ENCODE measurements around the gene CACNA2D3.

Gene CACNA2D3

GRCh38 chr3:54445630-54446029, 323.3 kb downstream of the CACNA2D3 start:
- H3K36me3 ChIP-seq (replicated peaks; ENCODE audit: insufficient read depth, low read length): no peaks in the 10 kb centered on the region
- TF ChIP-seq, protein P1, sequence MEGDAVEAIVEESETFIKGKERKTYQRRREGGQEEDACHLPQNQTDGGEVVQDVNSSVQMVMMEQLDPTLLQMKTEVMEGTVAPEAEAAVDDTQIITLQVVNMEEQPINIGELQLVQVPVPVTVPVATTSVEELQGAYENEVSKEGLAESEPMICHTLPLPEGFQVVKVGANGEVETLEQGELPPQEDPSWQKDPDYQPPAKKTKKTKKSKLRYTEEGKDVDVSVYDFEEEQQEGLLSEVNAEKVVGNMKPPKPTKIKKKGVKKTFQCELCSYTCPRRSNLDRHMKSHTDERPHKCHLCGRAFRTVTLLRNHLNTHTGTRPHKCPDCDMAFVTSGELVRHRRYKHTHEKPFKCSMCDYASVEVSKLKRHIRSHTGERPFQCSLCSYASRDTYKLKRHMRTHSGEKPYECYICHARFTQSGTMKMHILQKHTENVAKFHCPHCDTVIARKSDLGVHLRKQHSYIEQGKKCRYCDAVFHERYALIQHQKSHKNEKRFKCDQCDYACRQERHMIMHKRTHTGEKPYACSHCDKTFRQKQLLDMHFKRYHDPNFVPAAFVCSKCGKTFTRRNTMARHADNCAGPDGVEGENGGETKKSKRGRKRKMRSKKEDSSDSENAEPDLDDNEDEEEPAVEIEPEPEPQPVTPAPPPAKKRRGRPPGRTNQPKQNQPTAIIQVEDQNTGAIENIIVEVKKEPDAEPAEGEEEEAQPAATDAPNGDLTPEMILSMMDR (IDR thresholded peaks at IDR 0.05; ENCODE audit: low read length): no peak
- TF ChIP-seq EZH2phosphoT487 (IDR thresholded peaks at IDR 0.05; ENCODE audit: low read length): no peak
- no peak for TF ChIP-seq EZH2 (optimal IDR thresholded peaks at IDR 0.05; ENCODE audit: low read depth, low read length)
- no peaks in the 10 kb centered on the region for H3K9me2 ChIP-seq (replicated peaks; ENCODE audit: insufficient read depth, low read length)
- no peak overlapping the region for H3K4me2 ChIP-seq (ENCODE audit: low read depth, low read length)
- no peaks in the 10 kb centered on the region for H3K9me3 ChIP-seq (replicated peaks; ENCODE audit: insufficient read depth, low read length)
- no peaks in the 10 kb centered on the region for H3K79me2 ChIP-seq (ENCODE audit: low read length)
- DNase-seq: no peak
- H3F3A ChIP-seq (ENCODE audit: insufficient read depth, low read length): no peaks in the 10 kb centered on the region
- no peak overlapping the region for H2AFZ ChIP-seq (ENCODE audit: low read length)
- no peak overlapping the region for H3K27ac ChIP-seq (ENCODE audit: low read length)
- H3K4me3 ChIP-seq (ENCODE audit: low read length): no peak overlapping the region
- no peaks in the 10 kb centered on the region for H3K27me3 ChIP-seq (replicated peaks; ENCODE audit: insufficient read depth, low read length)
- H4K20me1 ChIP-seq (ENCODE audit: insufficient read depth, low read length): no peaks in the 10 kb centered on the region
- H3K4me1 ChIP-seq (ENCODE audit: low read length): no peaks in the 10 kb centered on the region
- no peak overlapping the region for H3K9ac ChIP-seq (ENCODE audit: low read length)

- TF ChIP-seq EZH2phosphoT487 (IDR thresholded peaks at IDR 0.05; ENCODE audit: low read length): no peak
- TF ChIP-seq, protein P1 (IDR thresholded peaks at IDR 0.05; ENCODE audit: low read length): no peak
- no peak for TF ChIP-seq EZH2 (optimal IDR thresholded peaks at IDR 0.05; ENCODE audit: low read depth, low read length)
- Histone ChIP-seq H3K4me2 (ENCODE audit: low read depth, low read length) (no peak overlapping the region), H3K9ac (ENCODE audit: low read length) (no peak overlapping the region)
Measured at GRCh38 chr3:54447427-54447826, 325.1 kb downstream of the CACNA2D3 start.

DNA sequence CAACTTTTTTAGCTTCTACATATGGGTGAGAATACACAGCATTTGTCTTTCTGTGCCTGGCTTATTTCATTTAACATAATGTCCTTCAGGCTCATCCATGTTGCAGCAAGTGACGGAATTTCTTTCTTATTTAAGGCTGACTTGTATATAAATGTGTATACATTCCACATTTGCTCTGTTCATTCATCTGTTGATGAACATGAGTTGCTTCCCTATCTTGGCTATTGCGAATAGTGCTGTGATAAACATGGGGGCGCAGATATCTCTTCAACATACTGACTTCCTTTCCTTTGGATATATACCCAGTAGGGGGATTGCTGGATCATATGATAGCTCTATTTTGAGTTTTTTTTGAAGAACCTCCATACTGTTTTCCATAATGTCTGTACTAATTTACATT, 332.5 kb downstream of the CACNA2D3 start:
- Histone ChIP-seq H3K9me3 (replicated peaks; ENCODE audit: insufficient read depth, low read length) (no peaks in the 10 kb centered on the region), H4K20me1 (ENCODE audit: insufficient read depth, low read length) (no peaks in the 10 kb centered on the region), H3K4me3 (ENCODE audit: low read length) (no peak overlapping the region), H3K4me1 (ENCODE audit: low read length) (no peaks in the 10 kb centered on the region), H3K9ac (ENCODE audit: low read length) (no peak overlapping the region), H3K27ac (ENCODE audit: low read length) (no peak overlapping the region), H3K4me2 (ENCODE audit: low read depth, low read length) (no peak overlapping the region), H2AFZ (ENCODE audit: low read length) (no peak overlapping the region), H3K36me3 (replicated peaks; ENCODE audit: insufficient read depth, low read length) (no peaks in the 10 kb centered on the region), H3K9me2 (replicated peaks; ENCODE audit: insufficient read depth, low read length) (no peaks in the 10 kb centered on the region), H3F3A (ENCODE audit: insufficient read depth, low read length) (no peaks in the 10 kb centered on the region), H3K79me2 (ENCODE audit: low read length) (no peaks in the 10 kb centered on the region), H3K27me3 (replicated peaks; ENCODE audit: insufficient read depth, low read length) (no peaks in the 10 kb centered on the region)
- no peak for TF ChIP-seq EZH2phosphoT487 (IDR thresholded peaks at IDR 0.05; ENCODE audit: low read length)
- TF ChIP-seq, protein P1 (IDR thresholded peaks at IDR 0.05; ENCODE audit: low read length): no peak
- TF ChIP-seq EZH2 (optimal IDR thresholded peaks at IDR 0.05; ENCODE audit: low read depth, low read length): no peak
- DNase-seq: no peak

More at GRCh38 chr3:54447427-54447826, 325.1 kb downstream of the CACNA2D3 start:
- no peaks in the 10 kb centered on the region for H4K20me1 ChIP-seq (ENCODE audit: insufficient read depth, low read length)
- no peak for DNase-seq
- H3K4me1 ChIP-seq (ENCODE audit: low read length): no peaks in the 10 kb centered on the region
- no peak overlapping the region for H3K4me3 ChIP-seq (ENCODE audit: low read length)
- H3K36me3 ChIP-seq (replicated peaks; ENCODE audit: insufficient read depth, low read length): no peaks in the 10 kb centered on the region
- H3K79me2 ChIP-seq (ENCODE audit: low read length): no peaks in the 10 kb centered on the region
- no peaks in the 10 kb centered on the region for H3F3A ChIP-seq (ENCODE audit: insufficient read depth, low read length)
- no peak overlapping the region for H2AFZ ChIP-seq (ENCODE audit: low read length)
- H3K9me3 ChIP-seq (replicated peaks; ENCODE audit: insufficient read depth, low read length): no peaks in the 10 kb centered on the region
- H3K27ac ChIP-seq (ENCODE audit: low read length): no peak overlapping the region
- H3K9me2 ChIP-seq (replicated peaks; ENCODE audit: insufficient read depth, low read length): no peaks in the 10 kb centered on the region
- H3K27me3 ChIP-seq (replicated peaks; ENCODE audit: insufficient read depth, low read length): no peaks in the 10 kb centered on the region
